Right cardiac atrium (tissue), 5 donors: ENCODE measurements around the gene ATF7IP. TPM values are rescaled to one million over a fixed set of nuclear protein-coding genes. Genes with fewer than 3 reads are reported as not detected.

Source experiments
- ATAC-seq, 2 donors: fragments of 200-7000 bp; cut with Tn5 transposase; one replicate each; pipeline versions ENCODE4 v1.8.0 to v1.9.1; 2020; ENCODE audit warnings: moderate library complexity in 2 of 2, mild to moderate bottlenecking in 1 of 2
- DNase-seq, 3 donors: peaks; one replicate each; pipeline ENCODE4 v3.0.0-alpha.2; 2020
- H3K27ac ChIP-seq: one replicate; pipeline ENCODE4 v1.5.1; 2013; ENCODE audit warnings: mild to moderate bottlenecking, low read length, control low read depth, moderate library complexity
- H3K27me3 ChIP-seq: one replicate; pipeline ENCODE4 v1.6.1; 2013; ENCODE audit not compliant: control insufficient read depth, insufficient read depth
- H3K4me1 ChIP-seq: one replicate; pipeline ENCODE4 v1.6.1; 2013; ENCODE audit warnings: low read length; ENCODE audit not compliant: control insufficient read depth, insufficient read depth
- H3K4me3 ChIP-seq: one replicate; pipeline ENCODE4 v1.5.1; 2013; ENCODE audit warnings: low read length, control low read depth
- H3K9me3 ChIP-seq: one replicate; pipeline ENCODE4 v1.6.1; 2013; ENCODE audit warnings: low read length; ENCODE audit not compliant: control insufficient read depth
- WGBS: extraction: QIAGEN DNeasy Blood & Tissue Kit; methylation state at CpG from one replicate; pipeline ENCODE4 v1.1.7; 2013; 5-methylcytosine and 5-hydroxymethylcytosine counted together
- intact Hi-C, 4 donors: fragments of 100-400 bp; cut with DNase I; formaldehyde crosslinking; loops; one replicate each; pipeline versions ENCODE4 v1.11.0 to v1.14.0; 2022 to 2023
- polyA plus RNA-seq: library from polyadenylated mRNA; stranded (reverse); fragments of 200-250 nt; gene quantifications from one replicate; pipeline ENCODE4 v1.2.3, GENCODE V29; 2013
- total RNA-seq, 4 donors: library from RNA; stranded (reverse); fragmentation: NEBNext Ultra II Directional; extraction: Animal tissue kit (Norgen Biotek cat#: 25700); gene quantifications; one replicate each; pipeline ENCODE4 v1.2.1, GENCODE V29; 2021
- donor health status: healthy with polysubstance abuse.
- donor health status: DM: no; HTN: yes; CAD: no.
- donor health status: DM: no; HTN: no; CAD: no.
- donor health status: DM: no; HTN: yes; CAD: no; lungs with severe emphysema.
- donor health status: DM: yes; HTN: yes; CAD: no.

Gene ATF7IP
- total and polyA plus RNA-seq, 5 donors: 13.3 to 77.7 (median 73.5) TPM

GRCh38 chr12:14443531-14443930, 78.0 kb downstream of the ATF7IP start:
- intact Hi-C loops: no loop called here
- no peaks in the 10 kb centered on the region for H3K9me3 ChIP-seq
- no peak overlapping the region for H3K4me3 ChIP-seq
- DNase-seq (no peak), ATAC-seq (peak; percentile 55 to 69)
- H3K27me3 ChIP-seq: no peaks in the 10 kb centered on the region
- peaks cover 2% of the 10 kb centered on the region for H3K4me1 ChIP-seq
- no peak overlapping the region for H3K27ac ChIP-seq

GRCh38 chr12:14450479-14450878, 85.0 kb downstream of the ATF7IP start:
- no peak overlapping the region for H3K4me3 ChIP-seq
- peaks cover 2% of the 10 kb centered on the region for H3K4me1 ChIP-seq
- no peaks in the 10 kb centered on the region for H3K27me3 ChIP-seq
- ATAC-seq: no peak
- H3K9me3 ChIP-seq: no peaks in the 10 kb centered on the region
- no peak for DNase-seq
- intact Hi-C loops: no loop called here
- H3K27ac ChIP-seq: no peak overlapping the region

GRCh38 chr12:14452336-14452735, 86.9 kb downstream of the ATF7IP start:
- no peak overlapping the region for H3K27ac ChIP-seq
- intact Hi-C loops: no loop called here
- ATAC-seq (no peak), DNase-seq (no peak)
- 77% methylated on average over 4 of the region's 4 CpGs for WGBS
- H3K4me1 ChIP-seq: peaks cover 2% of the 10 kb centered on the region
- H3K9me3 ChIP-seq: no peaks in the 10 kb centered on the region
- H3K27me3 ChIP-seq: no peaks in the 10 kb centered on the region
- H3K4me3 ChIP-seq: no peak overlapping the region

GRCh38 chr12:14452865-14453264, 87.4 kb downstream of the ATF7IP start:
- no peak overlapping the region for H3K27ac ChIP-seq
- DNase-seq (no peak), ATAC-seq (no peak)
- no peaks in the 10 kb centered on the region for H3K9me3 ChIP-seq
- WGBS: 94% methylated on average over 1 of the region's 1 CpG
- H3K4me1 ChIP-seq: peaks cover 2% of the 10 kb centered on the region
- H3K4me3 ChIP-seq: no peak overlapping the region
- intact Hi-C loops: no loop called here
- no peaks in the 10 kb centered on the region for H3K27me3 ChIP-seq

GRCh38 chr12:14454098-14454907, 88.8 kb downstream of the ATF7IP start:
- no peaks in the 10 kb centered on the region for H3K27me3 ChIP-seq
- H3K9me3 ChIP-seq: no peaks in the 10 kb centered on the region
- H3K27ac ChIP-seq: no peak overlapping the region
- DNase-seq (no peak), ATAC-seq (peak in 1 of 2 donors; percentile 26)
- no peak overlapping the region for H3K4me3 ChIP-seq
- intact Hi-C loops: no loop called here
- 68% methylated on average over 2 of the region's 2 CpGs for WGBS
- H3K4me1 ChIP-seq: peaks cover 2% of the 10 kb centered on the region

GRCh38 chr12:14460212-14460841, 94.8 kb downstream of the ATF7IP start:
- 95% methylated on average over 5 of the region's 5 CpGs for WGBS
- ATAC-seq: no peak
- Histone ChIP-seq H3K4me3 (no peak overlapping the region), H3K9me3 (no peaks in the 10 kb centered on the region), H3K27me3 (no peaks in the 10 kb centered on the region), H3K4me1 (no peaks in the 10 kb centered on the region), H3K27ac (no peak overlapping the region)
- no peak for DNase-seq
- intact Hi-C loops: no loop called here

- H3K4me3 ChIP-seq: no peak overlapping the region
- DNase-seq (no peak), ATAC-seq (no peak)
- no peaks in the 10 kb centered on the region for H3K4me1 ChIP-seq
- no peak overlapping the region for H3K27ac ChIP-seq
- 100% methylated on average over 1 of the region's 1 CpG for WGBS
- intact Hi-C loops: no loop called here
- H3K9me3 ChIP-seq: no peaks in the 10 kb centered on the region
- no peaks in the 10 kb centered on the region for H3K27me3 ChIP-seq
Observed at GRCh38 chr12:14471497-14471896, 106.0 kb downstream of the ATF7IP start.

GRCh38 chr12:14473707-14474287, 108.3 kb downstream of the ATF7IP start:
- H3K9me3 ChIP-seq: no peaks in the 10 kb centered on the region
- ATAC-seq: no peak
- H3K27ac ChIP-seq: no peak overlapping the region
- no peaks in the 10 kb centered on the region for H3K4me1 ChIP-seq
- H3K27me3 ChIP-seq: no peaks in the 10 kb centered on the region
- intact Hi-C loops: no loop called here
- no peak for DNase-seq
- no peak overlapping the region for H3K4me3 ChIP-seq
- 92% methylated on average over 4 of the region's 4 CpGs for WGBS

- Histone ChIP-seq H3K4me1 (peaks cover 1% of the 10 kb centered on the region), H3K27ac (no peak overlapping the region), H3K27me3 (no peaks in the 10 kb centered on the region), H3K4me3 (no peak overlapping the region), H3K9me3 (no peaks in the 10 kb centered on the region)
- intact Hi-C loops: no loop called here
- 99% methylated on average over 1 of the region's 1 CpG for WGBS
- no peak for DNase-seq
- no peak for ATAC-seq
Observed at GRCh38 chr12:14479004-14479403, 113.5 kb downstream of the ATF7IP start.

- DNase-seq (no peak), ATAC-seq (no peak)
- H3K9me3 ChIP-seq: no peaks in the 10 kb centered on the region
- no peaks in the 10 kb centered on the region for H3K27me3 ChIP-seq
- no peak overlapping the region for H3K4me3 ChIP-seq
- no peak overlapping the region for H3K27ac ChIP-seq
- peaks cover 1% of the 10 kb centered on the region for H3K4me1 ChIP-seq
- intact Hi-C loops: no loop called here
Observed at GRCh38 chr12:14481201-14481600, 115.7 kb downstream of the ATF7IP start.

- intact Hi-C loops: no loop called here
- Histone ChIP-seq H3K4me3 (no peak overlapping the region), H3K27me3 (no peaks in the 10 kb centered on the region), H3K9me3 (no peaks in the 10 kb centered on the region), H3K27ac (no peak overlapping the region), H3K4me1 (peaks cover 1% of the 10 kb centered on the region)
- WGBS: 96% methylated on average over 1 of the region's 1 CpG
- ATAC-seq (no peak), DNase-seq (no peak)
Observed at GRCh38 chr12:14482361-14482760, 116.9 kb downstream of the ATF7IP start.
